SK-N-SH treated with all-trans-retinoic acid at 6 μM for 48 hours (cell line): ENCODE measurements around the gene DFFB.
A peak's percentile ranks its signal among the peaks of the same experiment; 100 is the strongest.

Experiments used
- ATAC-seq: fragments of 200-7000 bp; cut with Tn5 transposase; 3 replicates; pipeline ENCODE4 v1.9.1; 2020; ENCODE audit warnings: mild to moderate bottlenecking, moderate library complexity
- ARNTL ChIP-seq: fragments of 450-650 bp; formaldehyde crosslinking; IDR thresholded peaks from 2 replicates; pipeline ENCODE4 v1.5.0; 2020; ENCODE audit warnings: low read depth, mild to moderate bottlenecking, moderate library complexity, borderline replicate concordance
- BACH2 ChIP-seq: fragments of 250-450 bp; sonication (Bioruptor Pico); IDR thresholded peaks from 2 replicates; pipeline ENCODE4 v1.9.0; 2021; ENCODE audit warnings: mild to moderate bottlenecking, borderline replicate concordance
- CSDC2 ChIP-seq: fragments of 250-450 bp; sonication (Bioruptor Pico); IDR thresholded peaks from 2 replicates; pipeline ENCODE4 v1.5.0; 2020; ENCODE audit warnings: mild to moderate bottlenecking, moderate library complexity
- CSRNP3 ChIP-seq: fragments of 250-450 bp; sonication (Bioruptor Pico); IDR thresholded peaks from 2 replicates; pipeline ENCODE4 v1.5.1; 2021; ENCODE audit warnings: mild to moderate bottlenecking, moderate library complexity
- ESRRG ChIP-seq: fragments of 250-450 bp; sonication (Bioruptor Pico); IDR thresholded peaks from 2 replicates; pipeline ENCODE4 v1.6.1; 2021; ENCODE audit warnings: mild to moderate bottlenecking
- OSR1 ChIP-seq: fragments of 250-450 bp; sonication (Bioruptor Pico); IDR thresholded peaks from 2 replicates; pipeline ENCODE4 v1.8.0; 2022; ENCODE audit warnings: moderate library complexity, mild to moderate bottlenecking, inconsistent platforms
- POU6F1 ChIP-seq: fragments of 250-450 bp; sonication (Bioruptor Pico); IDR thresholded peaks from 2 replicates; pipeline ENCODE4 v1.8.0; 2021; ENCODE audit warnings: low read depth, mild to moderate bottlenecking, moderate library complexity, borderline replicate concordance
- PPARA ChIP-seq: fragments of 250-450 bp; sonication (Bioruptor Pico); IDR thresholded peaks from 2 replicates; pipeline ENCODE4 v1.5.0; 2020; ENCODE audit warnings: mild to moderate bottlenecking, borderline replicate concordance
- RARB ChIP-seq: fragments of 250-450 bp; sonication (Bioruptor Pico); IDR thresholded peaks from 2 replicates; pipeline ENCODE4 v1.8.0; 2021; ENCODE audit warnings: mild to moderate bottlenecking, moderate library complexity
- TCF4 ChIP-seq: fragments of 250-450 bp; sonication (Bioruptor Pico); IDR thresholded peaks from 2 replicates; pipeline ENCODE4 v1.8.0; 2021; ENCODE audit warnings: mild to moderate bottlenecking, moderate library complexity, borderline replicate concordance
- TOX ChIP-seq: fragments of 250-450 bp; sonication (Bioruptor Pico); IDR thresholded peaks from 2 replicates; pipeline ENCODE4 v1.8.0; 2021; ENCODE audit warnings: mild to moderate bottlenecking, moderate library complexity, borderline replicate concordance
- TSHZ2 ChIP-seq: fragments of 250-450 bp; sonication (Bioruptor Pico); IDR thresholded peaks from 2 replicates; pipeline ENCODE4 v1.5.0; 2020; ENCODE audit warnings: mild to moderate bottlenecking, moderate library complexity
- ZC3H10 ChIP-seq: fragments of 250-450 bp; sonication (Bioruptor Pico); IDR thresholded peaks from 2 replicates; pipeline ENCODE4 v1.5.1; 2021; ENCODE audit warnings: mild to moderate bottlenecking, moderate library complexity
- ZFP3 ChIP-seq: fragments of 250-450 bp; sonication (Bioruptor Pico); IDR thresholded peaks from 2 replicates; pipeline ENCODE4 v1.5.0; 2020; ENCODE audit warnings: mild to moderate bottlenecking, moderate library complexity
- ZNF565 ChIP-seq: fragments of 450-650 bp; formaldehyde crosslinking; conservative IDR thresholded peaks from 2 replicates; pipeline ENCODE4 v1.5.0; 2020; ENCODE audit warnings: low read depth, mild to moderate bottlenecking, moderate library complexity
- ZNF8 ChIP-seq: fragments of 450-650 bp; formaldehyde crosslinking; IDR thresholded peaks from 2 replicates; pipeline ENCODE4 v1.5.0; 2020; ENCODE audit warnings: mild to moderate bottlenecking, moderate library complexity
- TF ChIP-seq, protein P1 (sequence below): fragments of 250-450 bp; sonication (Bioruptor Pico); IDR thresholded peaks from 2 replicates; pipeline ENCODE4 v1.5.1; 2020; ENCODE audit warnings: low read depth, mild to moderate bottlenecking, moderate library complexity
- TF ChIP-seq, protein P2 (sequence below): fragments of 250-450 bp; sonication (Bioruptor Pico); IDR thresholded peaks from 2 replicates; pipeline ENCODE4 v1.8.0; 2020; ENCODE audit warnings: mild to moderate bottlenecking, moderate library complexity, borderline replicate concordance

Gene DFFB

DNA sequence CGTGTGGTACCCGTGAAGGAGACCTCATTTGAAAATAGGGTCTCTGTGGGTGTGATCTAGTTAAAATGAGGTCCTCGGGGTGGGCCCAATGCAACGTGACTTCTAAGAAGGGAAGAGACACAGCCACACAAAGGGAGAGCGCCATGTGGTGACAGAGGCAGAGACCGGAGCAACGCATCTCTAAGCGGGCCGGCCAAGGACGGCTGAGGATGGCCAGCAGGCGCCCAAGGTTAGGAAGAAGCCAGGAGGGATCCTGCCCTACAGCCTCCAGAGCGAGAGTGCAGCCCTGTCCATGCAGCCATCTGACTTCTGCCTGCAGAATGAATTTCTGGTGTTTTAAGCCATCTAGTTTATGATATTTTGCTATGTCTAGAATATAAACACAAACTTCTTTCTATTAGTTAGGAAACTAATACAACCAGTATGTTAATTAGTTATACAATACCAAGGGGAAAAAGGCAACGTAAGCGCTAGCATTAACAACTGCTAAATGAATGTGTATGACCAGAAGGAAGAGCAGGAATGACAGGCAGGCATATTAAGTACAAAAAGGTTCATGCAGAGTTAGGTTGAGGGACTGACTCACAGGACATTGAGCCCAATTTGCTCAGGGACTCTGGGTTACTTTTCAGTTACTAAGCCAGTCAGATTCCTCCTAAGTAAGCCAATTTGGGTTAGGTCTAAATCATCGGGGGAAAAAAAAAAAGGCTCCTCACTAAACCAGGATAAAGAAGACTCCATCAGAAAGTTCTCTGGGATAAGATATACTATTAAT is 4.4 kb upstream of the DFFB start:
- TF ChIP-seq ZNF8 (CRISPR knock-in tag) (no peak), TOX (CRISPR knock-in tag) (no peak), TSHZ2 (no peak)
- TF ChIP-seq, all 23 proteins: peak for 0
- no peak for ATAC-seq

DNA sequence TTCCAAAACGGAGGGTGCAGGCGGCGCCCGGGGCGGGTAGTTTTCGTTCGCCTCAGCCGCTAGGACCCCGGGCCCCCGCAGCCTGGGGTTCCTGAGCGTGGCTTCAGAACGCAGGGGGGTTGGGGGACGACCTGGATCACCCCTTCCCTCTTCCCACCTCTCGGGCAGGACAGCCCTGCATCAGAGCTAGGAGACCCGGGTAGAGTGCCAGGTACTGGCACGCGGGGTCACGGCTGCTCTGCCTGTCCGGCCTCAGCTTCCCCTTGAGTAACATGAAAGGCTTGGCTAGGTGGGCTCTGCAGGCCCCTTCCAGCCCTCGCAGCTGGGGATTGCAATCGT is 484 bp downstream of the DFFB start:
- peak; percentile 2; the same call in 2 of the 3 replicates for ATAC-seq
- no peak for TF ChIP-seq PPARA (CRISPR knock-in tag)
- TF ChIP-seq, protein P1, sequence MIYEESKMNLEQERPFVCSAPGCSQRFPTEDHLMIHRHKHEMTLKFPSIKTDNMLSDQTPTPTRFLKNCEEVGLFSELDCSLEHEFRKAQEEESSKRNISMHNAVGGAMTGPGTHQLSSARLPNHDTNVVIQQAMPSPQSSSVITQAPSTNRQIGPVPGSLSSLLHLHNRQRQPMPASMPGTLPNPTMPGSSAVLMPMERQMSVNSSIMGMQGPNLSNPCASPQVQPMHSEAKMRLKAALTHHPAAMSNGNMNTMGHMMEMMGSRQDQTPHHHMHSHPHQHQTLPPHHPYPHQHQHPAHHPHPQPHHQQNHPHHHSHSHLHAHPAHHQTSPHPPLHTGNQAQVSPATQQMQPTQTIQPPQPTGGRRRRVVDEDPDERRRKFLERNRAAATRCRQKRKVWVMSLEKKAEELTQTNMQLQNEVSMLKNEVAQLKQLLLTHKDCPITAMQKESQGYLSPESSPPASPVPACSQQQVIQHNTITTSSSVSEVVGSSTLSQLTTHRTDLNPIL (CRISPR knock-in tag) = no peak
- no peak for TF ChIP-seq ARNTL (CRISPR knock-in tag)
- TF ChIP-seq RARB (CRISPR knock-in tag) = no peak
- TF ChIP-seq CSDC2 (CRISPR knock-in tag) = no peak
- TF ChIP-seq ZC3H10 = no peak
- no peak for TF ChIP-seq TCF4 (CRISPR knock-in tag)
- no peak for TF ChIP-seq ZNF8 (CRISPR knock-in tag)
- no peak for TF ChIP-seq ESRRG (CRISPR knock-in tag)
- TF ChIP-seq ZNF565 (CRISPR knock-in tag) = no peak

DNA sequence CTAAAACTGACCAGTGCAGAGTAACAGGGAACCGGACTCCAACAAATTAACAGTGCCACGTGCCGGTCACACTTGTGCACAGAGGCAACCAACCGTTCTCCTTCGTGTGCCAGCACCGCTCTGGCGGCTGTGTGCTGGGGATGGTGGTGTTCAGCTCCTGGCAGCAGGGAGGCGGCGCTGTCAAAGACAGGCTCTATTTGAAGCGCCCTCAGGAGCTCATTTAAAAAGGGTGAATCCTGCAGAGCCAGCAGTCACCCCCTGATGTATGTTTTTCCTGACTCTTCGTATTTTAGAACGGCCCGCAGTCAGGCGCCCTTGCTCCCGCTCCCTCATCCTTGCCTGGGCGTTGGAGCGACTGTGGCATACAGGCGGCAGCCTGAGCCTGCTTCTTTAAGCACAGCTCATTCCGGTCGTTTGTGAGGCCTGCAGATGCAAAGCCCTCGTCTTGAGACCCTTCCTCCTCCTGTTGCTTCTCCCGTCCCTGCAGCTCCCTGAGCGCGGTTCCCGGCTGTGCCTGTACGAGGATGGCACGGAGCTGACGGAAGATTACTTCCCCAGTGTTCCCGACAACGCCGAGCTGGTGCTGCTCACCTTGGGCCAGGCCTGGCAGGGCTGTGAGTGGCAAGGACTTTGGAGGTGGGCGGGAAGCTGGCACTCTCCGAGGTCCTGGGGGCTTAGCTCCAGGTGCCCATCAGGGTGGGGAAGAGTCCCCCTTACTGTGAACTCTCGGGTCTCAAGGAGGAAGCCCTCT is 1.1 kb downstream of the DFFB start:
- peak; percentile 7; the same call in 1 of the 3 replicates for ATAC-seq
- TF ChIP-seq CSDC2 (CRISPR knock-in tag) (no peak), CSRNP3 (no peak), ESRRG (CRISPR knock-in tag) (no peak), ZFP3 (no peak), OSR1 (no peak), POU6F1 (CRISPR knock-in tag) (no peak), ZNF565 (CRISPR knock-in tag) (no peak), BACH2 (no peak), ZC3H10 (no peak)
- TF ChIP-seq, protein P2, sequence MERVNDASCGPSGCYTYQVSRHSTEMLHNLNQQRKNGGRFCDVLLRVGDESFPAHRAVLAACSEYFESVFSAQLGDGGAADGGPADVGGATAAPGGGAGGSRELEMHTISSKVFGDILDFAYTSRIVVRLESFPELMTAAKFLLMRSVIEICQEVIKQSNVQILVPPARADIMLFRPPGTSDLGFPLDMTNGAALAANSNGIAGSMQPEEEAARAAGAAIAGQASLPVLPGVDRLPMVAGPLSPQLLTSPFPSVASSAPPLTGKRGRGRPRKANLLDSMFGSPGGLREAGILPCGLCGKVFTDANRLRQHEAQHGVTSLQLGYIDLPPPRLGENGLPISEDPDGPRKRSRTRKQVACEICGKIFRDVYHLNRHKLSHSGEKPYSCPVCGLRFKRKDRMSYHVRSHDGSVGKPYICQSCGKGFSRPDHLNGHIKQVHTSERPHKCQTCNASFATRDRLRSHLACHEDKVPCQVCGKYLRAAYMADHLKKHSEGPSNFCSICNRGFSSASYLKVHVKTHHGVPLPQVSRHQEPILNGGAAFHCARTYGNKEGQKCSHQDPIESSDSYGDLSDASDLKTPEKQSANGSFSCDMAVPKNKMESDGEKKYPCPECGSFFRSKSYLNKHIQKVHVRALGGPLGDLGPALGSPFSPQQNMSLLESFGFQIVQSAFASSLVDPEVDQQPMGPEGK (CRISPR knock-in tag) = no peak
